Neural cell (in vitro differentiated cells): Measurements from ENCODE around the gene ZNF287.

Source experiments
- CTCF ChIP-seq: fragments of 450-650 bp; IDR thresholded peaks from 2 replicates; pipeline ENCODE4 v1.5.1; 2014; ENCODE audit warnings: antibody characterized with exemption, mild to moderate bottlenecking, moderate library complexity; ENCODE audit not compliant: poor library complexity, severe bottlenecking
- EZH2 ChIP-seq: fragments of 200-600, 300-800 bp; shearing (Covaris generic), sonication (generic); IDR thresholded peaks from 2 replicates; pipeline ENCODE4 v1.6.1; 2014; ENCODE audit warnings: antibody characterized with exemption, low read length, borderline replicate concordance, mild to moderate bottlenecking; ENCODE audit not compliant: insufficient read depth, poor library complexity, severe bottlenecking
- MXI1 ChIP-seq: fragments of 450-650 bp; conservative IDR thresholded peaks from 2 replicates; pipeline ENCODE4 v1.6.1; 2014; ENCODE audit warnings: antibody characterized with exemption, mild to moderate bottlenecking; ENCODE audit not compliant: poor library complexity, severe bottlenecking
- POLR2AphosphoS5 ChIP-seq: IDR thresholded peaks from 2 replicates; pipeline ENCODE4 v1.6.1; 2012
- RAD21 ChIP-seq: fragments of 450-650 bp; conservative IDR thresholded peaks from 2 replicates; pipeline ENCODE4 v1.6.1; 2014; ENCODE audit warnings: antibody characterized with exemption, mild to moderate bottlenecking, moderate library complexity
- REST ChIP-seq: IDR thresholded peaks from 2 replicates; pipeline ENCODE4 v1.6.1; 2012; ENCODE audit warnings: borderline replicate concordance
- SMC3 ChIP-seq: fragments of 450-650 bp; conservative IDR thresholded peaks from 2 replicates; pipeline ENCODE4 v1.6.1; 2014; ENCODE audit warnings: antibody characterized with exemption, mild to moderate bottlenecking, moderate library complexity; ENCODE audit not compliant: poor library complexity

- peak; percentile 98 for TF ChIP-seq CTCF
- TF ChIP-seq MXI1 = peak; percentile 37
- peak; percentile 91 for TF ChIP-seq SMC3
- TF ChIP-seq POLR2AphosphoS5 = peak; percentile 89
- peak; percentile 63 for TF ChIP-seq REST
- no peak for TF ChIP-seq EZH2
- peak; percentile 89 for TF ChIP-seq RAD21
These were observed 20.3 kb upstream of the ZNF287 start for GRCh38 chr17:16589097-16589969.
